ENCODE results near the gene NCOR1. TPM values are rescaled to one million over a fixed set of nuclear protein-coding genes. Genes with fewer than 3 reads are reported as not detected.
"Not testable (repeated sequence)": the region's sequence is repeated elsewhere in the genome, so short reads cannot be mapped to it uniquely, and the experiment has no call there.

Gene NCOR1
- total and polyA plus RNA-seq, 10 of the 15 experiments (the other 5 are each of a cell fraction or from before 2014, with no cell fraction given), result 34.5 to 135 (median 82.9) TPM

- no peak for TF ChIP-seq ZNF592 (IDR thresholded peaks at IDR 0.05)
- no peak for TF ChIP-seq NBN (IDR thresholded peaks at IDR 0.05)
- no peak for TF ChIP-seq JUNB (IDR thresholded peaks at IDR 0.05)
These were observed 66.7 kb downstream of the NCOR1 start (continued) for GRCh38 chr17:16148596-16148995.

GRCh38 chr17:16145319-16145890, 69.9 kb downstream of the NCOR1 start:
- DNase-seq (ENCODE audit: low read depth, low spot score); H3K4me3 ChIP-seq; H3K27ac ChIP-seq (ENCODE audit: control insufficient read depth, insufficient read depth); H3K9me3 ChIP-seq (replicated peaks; ENCODE audit: control insufficient read depth, insufficient read depth, low read length); H3K4me2 ChIP-seq (ENCODE audit: control insufficient read depth, insufficient read depth); H3K79me2 ChIP-seq (ENCODE audit: control insufficient read depth, insufficient read depth, low read length); RAD21 ChIA-PET (ENCODE audit: unreplicated experiment); H3K4me1 ChIP-seq (ENCODE audit: control insufficient read depth, insufficient read depth, low read length); BruUV-seq (replicated peaks); H3K9ac ChIP-seq (ENCODE audit: control insufficient read depth, insufficient read depth, low read length); POLR2A ChIA-PET; FAIRE-seq; ATAC-seq; H2AFZ ChIP-seq (ENCODE audit: control insufficient read depth, low read depth, low read length); H4K20me1 ChIP-seq (ENCODE audit: control insufficient read depth, insufficient read depth); in situ Hi-C loops (cut with MboI); H3K27me3 ChIP-seq (replicated peaks in 1 of 2; ENCODE audit: control insufficient read depth in 2 of 2, insufficient read depth in 2 of 2, low read length in 1 of 2); CTCF ChIA-PET: not testable (repeated sequence)
- 96% methylated on average over 16 of the region's 40 CpGs for WGBS (ENCODE audit: insufficient coverage, insufficient replicate concordance, low lambda C conversion rate, missing lambda C conversion rate)
- H3K36me3 ChIP-seq (ENCODE audit: control insufficient read depth in 2 of 2, insufficient read depth in 2 of 2, low read length in 1 of 2), result peaks cover 8 to 23% of the 10 kb centered on the region in 2 experiments
- intact Hi-C loops (cut with micrococcal nuclease; ENCODE audit: unreplicated experiment), result loop anchor here (5.0 kb wide), 1 partner anchor 52 kb away; no protein-coding TSS in a partner anchor
- SMC1A ChIA-PET (ENCODE audit: uncharacterized antibody, unreplicated experiment), result interaction anchor here (0.6 kb wide), 1 partner anchor 1752 kb away, joined by 3 read pairs; no protein-coding TSS in a partner anchor

All from GM12878 (cell line).